ENCODE results near the gene C19orf81. TPM values are rescaled to one million over a fixed set of nuclear protein-coding genes. Genes with fewer than 3 reads are reported as not detected.
A peak's percentile ranks its signal among the peaks of the same experiment; 100 is the strongest.

C19orf81 gene
- total RNA-seq, 2 donors from 2014 or later = 4.3 to 33.2 TPM

- Histone ChIP-seq H3K4me3 (no peak overlapping the region), H3K27me3 (replicated peaks; ENCODE audit: insufficient read depth) (peaks cover 9% of the 10 kb centered on the region), H3K9me3 (no peaks in the 10 kb centered on the region), H3K27ac (no peak overlapping the region), H3K4me1 (replicated peaks) (no peaks in the 10 kb centered on the region), H3K36me3 (no peaks in the 10 kb centered on the region)
- TF ChIP-seq POLR2A (IDR thresholded peaks at IDR 0.05) (no peak), CTCF (IDR thresholded peaks at IDR 0.05) (no peak), POLR2AphosphoS5 (IDR thresholded peaks at IDR 0.05) (no peak)
- DNase-seq (ENCODE audit: low spot score) = no peak
- intact Hi-C loops (cut with DNase I) = no loop called here
- 57% methylated on average over 17 of the region's 23 CpGs for WGBS
These were observed 53.1 kb downstream of the C19orf81 start for GRCh38 chr19:50702158-50702870.

- TF ChIP-seq POLR2A (IDR thresholded peaks at IDR 0.05) (no peak), CTCF (IDR thresholded peaks at IDR 0.05) (no peak), POLR2AphosphoS5 (IDR thresholded peaks at IDR 0.05) (no peak)
- 61% methylated on average over 38 of the region's 47 CpGs for WGBS
- Histone ChIP-seq H3K27ac (no peak overlapping the region), H3K4me1 (replicated peaks) (no peaks in the 10 kb centered on the region), H3K9me3 (no peaks in the 10 kb centered on the region), H3K36me3 (no peaks in the 10 kb centered on the region), H3K4me3 (no peak overlapping the region), H3K27me3 (replicated peaks; ENCODE audit: insufficient read depth) (peaks cover 9% of the 10 kb centered on the region)
- no peak for DNase-seq (ENCODE audit: low spot score)
- intact Hi-C loops (cut with DNase I) = no loop called here
These were observed 53.9 kb downstream of the C19orf81 start for GRCh38 chr19:50702871-50703829.

GRCh38 chr19:50703915-50704796 lies 54.9 kb downstream of the C19orf81 start:
- peaks cover 9% of the 10 kb centered on the region for H3K27me3 ChIP-seq (replicated peaks; ENCODE audit: insufficient read depth)
- no peaks in the 10 kb centered on the region for H3K36me3 ChIP-seq
- TF ChIP-seq POLR2A (IDR thresholded peaks at IDR 0.05) = no peak
- TF ChIP-seq CTCF (IDR thresholded peaks at IDR 0.05) = peak in 1 of 4 experiments; percentile 25
- H3K4me3 ChIP-seq = no peak overlapping the region
- H3K9me3 ChIP-seq = no peaks in the 10 kb centered on the region
- no peak for DNase-seq (ENCODE audit: low spot score)
- 39% methylated on average over 22 of the region's 22 CpGs for WGBS
- H3K4me1 ChIP-seq (replicated peaks) = no peaks in the 10 kb centered on the region
- intact Hi-C loops (cut with DNase I) = no loop called here
- no peak overlapping the region for H3K27ac ChIP-seq

- no peak overlapping the region for H3K4me3 ChIP-seq
- TF ChIP-seq CTCF (IDR thresholded peaks at IDR 0.05) (peak in 2 of 4 experiments; percentile 39 to 48), POLR2AphosphoS5 (IDR thresholded peaks at IDR 0.05) (no peak)
- DNase-seq (ENCODE audit: low spot score) = no peak
- no peaks in the 10 kb centered on the region for H3K4me1 ChIP-seq (replicated peaks)
- H3K27me3 ChIP-seq (replicated peaks; ENCODE audit: insufficient read depth) = peaks cover 9% of the 10 kb centered on the region
- no peaks in the 10 kb centered on the region for H3K36me3 ChIP-seq
- H3K9me3 ChIP-seq = no peaks in the 10 kb centered on the region
- intact Hi-C loops (cut with DNase I) = no loop called here
- no peak overlapping the region for H3K27ac ChIP-seq
- WGBS = 50% methylated on average over 9 of the region's 9 CpGs
These were observed 56.3 kb downstream of the C19orf81 start for GRCh38 chr19:50705422-50706019.

Data from prostate gland (tissue), 2 donors.